Measurements from ENCODE around the gene PLAGL2. TPM values are rescaled to one million over a fixed set of nuclear protein-coding genes. Genes with fewer than 3 reads are reported as not detected.

The PLAGL2 gene
- total and polyA plus RNA-seq, 2 of the 8 experiments (the other 6 are each of a cell fraction or from before 2014, with no cell fraction given), result 20.6 to 25.4 TPM

- Histone ChIP-seq H2BK15ac (ENCODE audit: low read length) (no peak overlapping the region), H3K79me2 (ENCODE audit: control insufficient read depth in 1 of 2, insufficient read depth in 2 of 2, low read length in 2 of 2) (peaks cover 0 to 8% of the 10 kb centered on the region in 2 experiments; a peak in 1 of 4 replicates), H3K18ac (ENCODE audit: extremely low read depth, low read length) (peak overlapping the region; percentile 68; the same call in 1 of the 2 replicates), H3K9me3 (ENCODE audit: insufficient read depth in 2 of 2, low read depth in 1 of 2, low read length in 1 of 2) (peaks cover 0 to 4% of the 10 kb centered on the region in 2 experiments; a peak in 1 of 4 replicates), H4K8ac (ENCODE audit: extremely low read depth, insufficient read depth, low read length) (0 out of 2 replicates have a peak overlapping the region, but pooled peaks have one; percentile 17), H2AK5ac (ENCODE audit: low read depth, low read length) (no peak overlapping the region), H3K56ac (replicated peaks; ENCODE audit: insufficient read length, low read depth, low read length) (peak overlapping the region; percentile 3), H4K5ac (ENCODE audit: insufficient read length, low read depth, low read length) (peak overlapping the region; percentile 15), H3K4ac (replicated peaks; ENCODE audit: insufficient read length, low read depth, low read length) (no peak overlapping the region), H4K20me1 (replicated peaks in 1 of 2; ENCODE audit: control insufficient read depth in 1 of 2, insufficient read depth in 2 of 2, low read length in 2 of 2) (peaks cover 4 to 12% of the 10 kb centered on the region in 2 experiments), H3K4me3 (ENCODE audit: extremely low read depth in 1 of 4, insufficient read depth in 2 of 4, low read depth in 3 of 4, low read length in 4 of 4) (peak overlapping the region; percentile 53 to 76 (median 69)), H3K27ac (ENCODE audit: low read depth, low read length) (peak overlapping the region; percentile 75; the same call in 1 of the 2 replicates), H3K9ac (replicated peaks in 1 of 4; ENCODE audit: extremely low read depth in 1 of 4, low read depth in 3 of 4, low read length in 3 of 4) (peak overlapping the region in 3 of 4 experiments; percentile 13 to 85 (median 81); a peak in 5 of 7 replicates), H3K23me2 (ENCODE audit: low read depth, low read length) (peaks cover 4% of the 10 kb centered on the region; the same call in 1 of the 2 replicates), H2BK120ac (replicated peaks; ENCODE audit: low read depth, low read length) (no peak overlapping the region), H3K23ac (ENCODE audit: insufficient read length) (no peak overlapping the region), H4K91ac (replicated peaks; ENCODE audit: insufficient read length, low read length) (no peak overlapping the region), H3K14ac (ENCODE audit: insufficient read length) (no peak overlapping the region), H2BK5ac (ENCODE audit: low read depth, low read length) (no peak overlapping the region), H3K4me1 (replicated peaks in 1 of 4; ENCODE audit: control insufficient read depth in 3 of 4, insufficient read depth in 4 of 4, low read length in 3 of 4) (peaks cover 2 to 21% (median 18%) of the 10 kb centered on the region in 4 experiments), H2BK12ac (ENCODE audit: low read depth, low read length) (peak overlapping the region; percentile 10; the same call in 1 of the 2 replicates), H3K79me1 (ENCODE audit: low read depth, low read length) (0 out of 2 replicates have a peak, but pooled peaks cover 4% of the 10 kb centered on the region), H2BK20ac (ENCODE audit: low read length) (no peak overlapping the region), H3K36me3 (ENCODE audit: control insufficient read depth in 2 of 4, insufficient read depth in 4 of 4, low read length in 3 of 4) (peaks cover 9 to 14% (median 11%) of the 10 kb centered on the region in 4 experiments; a peak in 7 of 8 replicates), H3K4me2 (ENCODE audit: insufficient read depth in 1 of 2, low read depth in 2 of 2, low read length in 2 of 2) (peak overlapping the region; percentile 55 to 92), H2AFZ (ENCODE audit: low read length) (peak overlapping the region; percentile 76), H3K27me3 (replicated peaks in 1 of 4; ENCODE audit: control insufficient read depth in 3 of 4, extremely low read depth in 1 of 4, insufficient read depth in 3 of 4, low read length in 3 of 4) (no peaks in the 10 kb centered on the region)
- FAIRE-seq (peak; percentile 45), DNase-seq (ENCODE audit: low read depth in 1 of 2, low spot score in 2 of 2) (peak in 1 of 2 experiments; percentile 56)
- ChIA-PET POLR2A (ENCODE audit: partially characterized antibody) (interaction anchor here (0.6 to 5.6 kb wide), 8 partner anchors 9 to 464 kb away, joined by 3 to 77 read pairs (median 4); partner anchors contain the start of genes PLAGL2, POFUT1 and TM9SF4), CTCF (ENCODE audit: partially characterized antibody) (interaction anchor here (0.8 to 1.3 kb wide), 3 partner anchors 8 to 160 kb away, joined by 3 read pairs; no protein-coding TSS in a partner anchor)
- WGBS, 2 experiments (ENCODE audit: extremely low coverage in 1 of 2, insufficient coverage in 1 of 2, insufficient read length in 1 of 2, insufficient replicate concordance in 2 of 2, low coverage in 1 of 2, low lambda C conversion rate in 2 of 2, missing lambda C conversion rate in 1 of 2), result 37% methylated on average over 14 of the region's 14 CpGs; no CpG with 5 or more reads in 1 of the 2 experiments
- TF ChIP-seq RAD21 (IDR thresholded peaks at IDR 0.05 in 1 of 2, conservative IDR thresholded peaks at IDR 0.05 in 1 of 2; ENCODE audit: low read depth in 2 of 2, low read length in 2 of 2), result peak in 1 of 2 experiments; percentile 20; a peak in 1 of 4 replicates
- TF ChIP-seq CTCF (IDR thresholded peaks at IDR 0.05; ENCODE audit: control extremely low read depth in 1 of 3, insufficient read depth in 1 of 3, low read depth in 1 of 3, low read length in 3 of 3), result peak in 1 of 3 experiments; percentile 0; a peak in 1 of 4 replicates
- no peak for TF ChIP-seq RXRA (IDR thresholded peaks at IDR 0.05; ENCODE audit: insufficient read depth, low read depth, low read length)
- no peak for TF ChIP-seq KDM1A (IDR thresholded peaks at IDR 0.05; ENCODE audit: borderline replicate concordance, low read length)
- TF ChIP-seq POLR2A (IDR thresholded peaks at IDR 0.05; ENCODE audit: control extremely low read depth in 1 of 2, low read depth in 2 of 2, low read length in 2 of 2), result peak; percentile 41 to 53
- no peak for TF ChIP-seq KDM4A (IDR thresholded peaks at IDR 0.05; ENCODE audit: low read depth, low read length, severe bottlenecking)
- peak; percentile 92 for TF ChIP-seq SP1 (IDR thresholded peaks at IDR 0.05; ENCODE audit: low read depth, low read length)
These were observed 16.7 kb downstream of the PLAGL2 start for GRCh38 chr20:32190616-32191415.

All from H1 (cell line).